HepG2 (cell line): ENCODE data around the gene PHACTR1. TPM values are rescaled to one million over a fixed set of nuclear protein-coding genes. Genes with fewer than 3 reads are reported as not detected.

Experiments used
- ATAC-seq: fragments of 200-7000 bp; cut with Tn5 transposase; 3 replicates; pipeline ENCODE4 v1.9.1; 2020; ENCODE audit warnings: mild to moderate bottlenecking, moderate library complexity
- BruUV-seq: library from RNA; stranded (reverse); fragments of 400-500 nt; replicated peaks from 2 replicates; lab custom pipeline; 2021; lab: Mats Ljungman, UMichigan
- CTCF ChIA-PET: fragments of 300-600 bp; formaldehyde crosslinking; extraction: SDS; loops from one replicate; lab custom pipeline; 2021; ENCODE audit warnings: low total read pairs, inconsistent platforms, low intra/inter-chr PET ratio; lab: Yijun Ruan, JAX
- POLR2A ChIA-PET: fragments of 350-600 bp; sonication (Branson Sonifier 250); formaldehyde crosslinking; loops from one replicate; lab custom pipeline; 2020; ENCODE audit warnings: antibody characterized with exemption, inconsistent platforms; lab: Yijun Ruan, JAX
- DNase-seq: peaks from one replicate; pipeline ENCODE4 v3.0.0-alpha.2; 2015; ENCODE audit warnings: low spot score
- FAIRE-seq: peaks from 3 replicates; lab custom pipeline; 2011; peaks lifted over from hg19 to GRCh38; lab: Jason Lieb, UNC
- H2AFZ ChIP-seq: one replicate; pipeline ENCODE4 v1.6.1; 2011; ENCODE audit warnings: low read length, inconsistent platforms
- H3K27ac ChIP-seq: fragments of 300-600 bp; 3 replicates; pipeline ENCODE4 v1.8.0; 2011; ENCODE audit warnings: mixed run types, mild to moderate bottlenecking, mixed read lengths, low read length, inconsistent platforms; ENCODE audit not compliant: insufficient read depth; ENCODE audit errors: extremely low read length
- H3K27me3 ChIP-seq, 2 experiments: fragments of 200-600 bp in 1 of 2; 2 replicates in 1 of 2; 3 replicates in 1 of 2; pipeline versions ENCODE4 v1.6.0 to v1.8.0; 2011; ENCODE audit warnings: low read length in 2 of 2, mild to moderate bottlenecking in 2 of 2, moderate library complexity in 2 of 2, inconsistent platforms in 1 of 2; ENCODE audit not compliant: insufficient read depth in 2 of 2, control insufficient read depth in 1 of 2
- H3K36me3 ChIP-seq, 2 experiments: fragments of 200-600 bp in 1 of 2; replicated peaks in 1 of 2; 2 replicates in 1 of 2; 3 replicates in 1 of 2; pipeline versions ENCODE4 v1.5.1 to v1.8.0; 2011; ENCODE audit warnings: low read length in 2 of 2, inconsistent platforms in 1 of 2; ENCODE audit not compliant: insufficient read depth in 2 of 2, control insufficient read depth in 1 of 2
- H3K4me1 ChIP-seq: 2 replicates; pipeline ENCODE4 v1.5.1; 2012; ENCODE audit warnings: low read length, inconsistent platforms; ENCODE audit not compliant: insufficient read depth
- H3K4me2 ChIP-seq: 2 replicates; pipeline ENCODE4 v1.6.0; 2011; ENCODE audit warnings: low read depth, low read length, inconsistent platforms
- H3K4me3 ChIP-seq, 3 experiments: fragments of 200-600 bp in 1 of 3; sonication (generic), shearing (Covaris generic) in 1 of 3; replicated peaks in 1 of 3; 2 replicates each; pipeline ENCODE4 v1.5.1; 2011 to 2016; ENCODE audit warnings: low read length in 3 of 3, inconsistent platforms in 2 of 3, low read depth in 2 of 3, mild to moderate bottlenecking in 2 of 3, control low read depth in 1 of 3, mixed read lengths in 1 of 3; ENCODE audit not compliant: insufficient read depth in 1 of 3
- H3K79me2 ChIP-seq: one replicate; pipeline ENCODE4 v1.6.1; 2011; ENCODE audit warnings: low read length, inconsistent platforms; ENCODE audit not compliant: insufficient read depth
- H3K9ac ChIP-seq: 2 replicates; pipeline ENCODE4 v1.6.0; 2011; ENCODE audit warnings: mild to moderate bottlenecking, low read depth, low read length, inconsistent platforms; ENCODE audit not compliant: insufficient read depth
- H3K9me3 ChIP-seq: 2 replicates; pipeline ENCODE4 v1.5.1; 2012; ENCODE audit warnings: mild to moderate bottlenecking, low read length
- H4K20me1 ChIP-seq: 2 replicates; pipeline ENCODE4 v1.6.0; 2011; ENCODE audit warnings: inconsistent platforms, mild to moderate bottlenecking, low read length, moderate library complexity; ENCODE audit not compliant: insufficient read depth
- KDM5A ChIP-seq: fragments of 200-600 bp; sonication (generic); IDR thresholded peaks from 2 replicates; pipeline ENCODE4 v1.7.0; 2018; ENCODE audit warnings: antibody characterized with exemption, mild to moderate bottlenecking, low read length, borderline replicate concordance
- POGK ChIP-seq: sonication (generic); formaldehyde crosslinking; conservative IDR thresholded peaks from 2 replicates; pipeline ENCODE4 v1.8.0; 2022; ENCODE audit warnings: mild to moderate bottlenecking, moderate library complexity, missing genetic modification reagents
- PRDM4 ChIP-seq: sonication (generic); formaldehyde crosslinking; IDR thresholded peaks from 2 replicates; pipeline ENCODE4 v1.9.0; 2021; ENCODE audit warnings: missing genetic modification reagents, borderline replicate concordance
- RNF2 ChIP-seq: fragments of 450-650 bp; conservative IDR thresholded peaks from 2 replicates; pipeline ENCODE4 v1.6.1; 2016; ENCODE audit warnings: low read depth
- SALL2 ChIP-seq: sonication (generic); formaldehyde crosslinking; IDR thresholded peaks from 2 replicates; pipeline ENCODE4 v1.8.1; 2023; ENCODE audit warnings: mild to moderate bottlenecking, missing genetic modification reagents, inconsistent platforms
- ZNF180 ChIP-seq: sonication (generic); formaldehyde crosslinking; IDR thresholded peaks from 2 replicates; pipeline ENCODE4 v1.4.0; 2020; ENCODE audit warnings: low read depth, missing genetic modification reagents, borderline replicate concordance
- WGBS: methylation state at CpG from one replicate; pipeline ENCODE4 v1.1.6; 2017; ENCODE audit warnings: low lambda C conversion rate; 5-methylcytosine and 5-hydroxymethylcytosine counted together
- in situ Hi-C: cut with HindIII; loops from 2 replicates; pipeline ENCODE4 v1.10.0; 2017; ENCODE audit warnings: low pct_unique_long_range_greater_than_20kb; ENCODE audit not compliant: extremely low pct_ligation_motif_present
- intact Hi-C: fragments of 100-400 bp; cut with micrococcal nuclease; formaldehyde crosslinking; loops from one replicate; pipeline ENCODE4 v1.10.0; 2022; ENCODE audit not compliant: unreplicated experiment
- polyA plus RNA-seq, 8 experiments: library from polyadenylated mRNA; depleted of rRNA in 3 of 8; stranded (reverse) in 7 of 8; unstranded in 1 of 8; fragments of >200 nt; fragmentation: Illumina TruSeq in 4 of 8; extraction: Trizol in 4 of 8; gene quantifications; 2 replicates each; pipeline versions ENCODE4 v1.2.1 to v1.2.3, GENCODE V29; 2011 to 2016; ENCODE audit warnings: low read depth in 4 of 8, missing spikeins in 1 of 8, mixed read lengths in 1 of 8; ENCODE audit not compliant: insufficient read depth in 1 of 8
- total RNA-seq, 5 experiments: library from RNA; depleted of rRNA; stranded (reverse); fragments of >200 nt; fragmentation: Illumina TruSeq; extraction: Trizol; gene quantifications; 2 replicates each; pipeline ENCODE4 v1.2.3, GENCODE V29; 2016; ENCODE audit warnings: low read depth in 1 of 5

Gene PHACTR1
- total and polyA plus RNA-seq, 2 of the 13 experiments (the other 11 are each of a cell fraction or from before 2014, with no cell fraction given) = 0.09 TPM; not detected in 1

- Histone ChIP-seq H3K4me2 (no peak overlapping the region), H4K20me1 (no peaks in the 10 kb centered on the region), H3K9ac (no peak overlapping the region), H3K4me1 (no peaks in the 10 kb centered on the region), H3K27ac (no peak overlapping the region), H2AFZ (no peak overlapping the region), H3K79me2 (no peaks in the 10 kb centered on the region), H3K36me3 (no peaks in the 10 kb centered on the region), H3K4me3 (no peak overlapping the region), H3K9me3 (no peaks in the 10 kb centered on the region), H3K27me3 (no peaks in the 10 kb centered on the region)
- intact Hi-C loops (no loop called here), in situ Hi-C loops (no loop called here)
- no TSS peak for BruUV-seq
- FAIRE-seq (no peak), DNase-seq (no peak), ATAC-seq (no peak)
- ChIA-PET POLR2A (no interaction called here), CTCF (no interaction called here)
- TF ChIP-seq POGK (CRISPR knock-in tag) (no peak), ZNF180 (no peak), PRDM4 (CRISPR knock-in tag) (no peak), SALL2 (CRISPR knock-in tag) (no peak), KDM5A (no peak), RNF2 (no peak)
- WGBS = 50% methylated on average over 4 of the region's 4 CpGs
Measured at GRCh38 chr6:13081189-13081563, 364.6 kb downstream of the PHACTR1 start.
